ENCODE data around the gene AQP12B.
"Not testable (repeated sequence)": the region's sequence is repeated elsewhere in the genome, so short reads cannot be mapped to it uniquely, and the experiment has no call there.

The AQP12B gene

DNA sequence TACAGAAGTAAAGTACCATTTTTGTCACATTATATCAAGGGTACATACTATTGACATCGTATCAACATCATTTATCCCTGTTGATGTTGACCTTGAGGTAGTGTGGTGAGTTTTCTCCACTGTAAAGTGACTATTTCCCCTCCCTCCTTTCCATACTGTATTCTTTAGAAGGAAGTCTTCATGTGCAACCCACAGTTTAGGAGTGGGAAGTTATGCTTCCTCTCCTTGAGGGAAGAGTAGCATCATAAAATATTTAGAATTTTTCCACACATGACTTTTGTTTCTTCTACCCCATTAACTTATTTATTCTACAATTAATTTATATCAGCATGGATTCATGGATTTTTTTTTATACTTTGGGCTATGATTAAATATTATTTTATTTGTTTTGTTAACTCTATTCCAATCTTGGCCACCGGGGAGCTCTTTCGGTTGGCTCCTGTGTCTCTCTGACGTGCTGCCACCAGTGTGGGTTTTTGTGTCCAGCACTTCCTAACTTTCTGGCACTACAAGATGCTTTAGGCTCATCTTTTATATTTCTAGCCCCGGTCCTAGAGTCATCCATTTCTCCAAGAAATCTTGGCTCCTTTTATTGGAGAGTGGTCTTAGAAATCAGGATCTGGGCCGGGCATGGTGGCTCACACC is 19.0 kb downstream of the AQP12B start:
- H3K4me3 ChIP-seq (replicated peaks in 1 of 2; ENCODE audit: low read depth in 2 of 2, low read length in 2 of 2), result no peak overlapping the region
- TF ChIP-seq, protein P1, sequence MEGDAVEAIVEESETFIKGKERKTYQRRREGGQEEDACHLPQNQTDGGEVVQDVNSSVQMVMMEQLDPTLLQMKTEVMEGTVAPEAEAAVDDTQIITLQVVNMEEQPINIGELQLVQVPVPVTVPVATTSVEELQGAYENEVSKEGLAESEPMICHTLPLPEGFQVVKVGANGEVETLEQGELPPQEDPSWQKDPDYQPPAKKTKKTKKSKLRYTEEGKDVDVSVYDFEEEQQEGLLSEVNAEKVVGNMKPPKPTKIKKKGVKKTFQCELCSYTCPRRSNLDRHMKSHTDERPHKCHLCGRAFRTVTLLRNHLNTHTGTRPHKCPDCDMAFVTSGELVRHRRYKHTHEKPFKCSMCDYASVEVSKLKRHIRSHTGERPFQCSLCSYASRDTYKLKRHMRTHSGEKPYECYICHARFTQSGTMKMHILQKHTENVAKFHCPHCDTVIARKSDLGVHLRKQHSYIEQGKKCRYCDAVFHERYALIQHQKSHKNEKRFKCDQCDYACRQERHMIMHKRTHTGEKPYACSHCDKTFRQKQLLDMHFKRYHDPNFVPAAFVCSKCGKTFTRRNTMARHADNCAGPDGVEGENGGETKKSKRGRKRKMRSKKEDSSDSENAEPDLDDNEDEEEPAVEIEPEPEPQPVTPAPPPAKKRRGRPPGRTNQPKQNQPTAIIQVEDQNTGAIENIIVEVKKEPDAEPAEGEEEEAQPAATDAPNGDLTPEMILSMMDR (IDR thresholded peaks at IDR 0.05; ENCODE audit: low read depth, low read length), result peak; percentile 7
- DNase-seq (ENCODE audit: low read depth in 2 of 2), result no peak

DNA sequence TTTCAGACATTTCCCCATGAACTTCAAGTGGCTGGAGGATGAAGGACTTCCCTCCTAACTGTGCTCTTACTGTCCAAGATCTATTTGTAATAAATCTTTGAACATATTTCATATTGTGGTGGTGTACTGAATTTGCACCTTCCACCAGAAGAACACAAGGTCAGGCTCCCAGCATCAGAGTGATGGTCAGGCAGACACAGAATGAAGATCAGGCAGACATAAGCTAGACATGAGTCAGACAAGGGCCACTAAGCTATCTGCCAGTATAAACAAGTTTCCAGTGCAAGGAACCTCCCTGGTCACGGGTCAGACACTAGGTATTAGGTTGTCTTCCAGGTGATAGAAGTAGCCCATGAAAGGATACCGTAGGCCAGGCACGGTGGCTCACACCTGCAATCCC is 20.0 kb downstream of the AQP12B start:
- no peak overlapping the region for H3K4me3 ChIP-seq (replicated peaks in 1 of 2; ENCODE audit: low read depth in 2 of 2, low read length in 2 of 2)
- TF ChIP-seq, protein P1 (IDR thresholded peaks at IDR 0.05; ENCODE audit: low read depth, low read length), result no peak
- peak in 1 of 2 donors; percentile 22 for DNase-seq (ENCODE audit: low read depth in 2 of 2)

DNA sequence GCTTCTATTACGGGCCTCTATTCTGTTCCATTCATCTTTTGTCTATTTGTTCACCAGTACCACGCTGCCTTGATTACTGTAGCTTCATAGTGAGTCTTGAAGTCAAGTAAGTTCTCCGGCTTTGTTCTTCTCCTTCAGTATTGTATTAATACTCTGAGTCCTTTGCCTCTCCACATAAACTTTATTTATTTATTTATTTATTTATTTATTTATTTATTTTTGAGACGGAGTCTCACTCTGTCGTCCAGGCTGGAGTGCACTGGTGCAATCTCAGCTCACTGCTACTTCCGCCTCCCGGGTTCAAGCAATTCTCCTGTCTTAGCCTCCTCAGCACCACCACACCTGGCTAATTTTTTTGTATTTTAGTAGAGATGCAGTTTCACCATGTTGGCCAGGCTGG is 22.8 kb downstream of the AQP12B start:
- not testable (repeated sequence) for H3K4me3 ChIP-seq (replicated peaks in 1 of 2; ENCODE audit: low read depth in 2 of 2, low read length in 2 of 2); DNase-seq (ENCODE audit: low read depth in 2 of 2)

GRCh38 chr2:240655931-240656886 is 26.5 kb downstream of the AQP12B start:
- TF ChIP-seq, protein P1 (IDR thresholded peaks at IDR 0.05; ENCODE audit: low read depth, low read length), result no peak
- DNase-seq (ENCODE audit: low read depth in 2 of 2), result peak; percentile 5 to 39
- no peak overlapping the region for H3K4me3 ChIP-seq (replicated peaks in 1 of 2; ENCODE audit: low read depth in 2 of 2, low read length in 2 of 2)

DNA sequence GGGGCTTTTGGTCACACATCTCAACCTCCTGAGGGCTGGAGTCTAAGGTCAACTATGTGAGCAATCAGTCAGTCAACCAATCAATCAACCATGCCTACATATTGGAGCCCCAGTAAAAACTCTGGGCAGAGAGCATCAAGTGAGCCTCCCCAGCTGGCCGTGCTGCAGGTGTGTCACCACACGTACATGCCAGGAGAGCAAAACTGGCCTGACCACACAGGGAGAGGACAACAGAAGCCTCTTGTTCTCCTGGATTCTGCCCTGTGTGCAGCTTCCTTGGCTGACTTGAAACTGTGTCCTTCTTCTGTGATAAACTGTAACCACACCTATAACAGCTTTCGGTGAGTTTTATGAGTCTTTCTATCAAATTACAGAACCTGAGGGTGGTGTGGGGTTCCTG is 31.5 kb downstream of the AQP12B start:
- H3K4me3 ChIP-seq (replicated peaks in 1 of 2; ENCODE audit: low read depth in 2 of 2, low read length in 2 of 2), result no peak overlapping the region
- no peak for DNase-seq (ENCODE audit: low read depth in 2 of 2)
- TF ChIP-seq, protein P1 (IDR thresholded peaks at IDR 0.05; ENCODE audit: low read depth, low read length), result no peak

DNA sequence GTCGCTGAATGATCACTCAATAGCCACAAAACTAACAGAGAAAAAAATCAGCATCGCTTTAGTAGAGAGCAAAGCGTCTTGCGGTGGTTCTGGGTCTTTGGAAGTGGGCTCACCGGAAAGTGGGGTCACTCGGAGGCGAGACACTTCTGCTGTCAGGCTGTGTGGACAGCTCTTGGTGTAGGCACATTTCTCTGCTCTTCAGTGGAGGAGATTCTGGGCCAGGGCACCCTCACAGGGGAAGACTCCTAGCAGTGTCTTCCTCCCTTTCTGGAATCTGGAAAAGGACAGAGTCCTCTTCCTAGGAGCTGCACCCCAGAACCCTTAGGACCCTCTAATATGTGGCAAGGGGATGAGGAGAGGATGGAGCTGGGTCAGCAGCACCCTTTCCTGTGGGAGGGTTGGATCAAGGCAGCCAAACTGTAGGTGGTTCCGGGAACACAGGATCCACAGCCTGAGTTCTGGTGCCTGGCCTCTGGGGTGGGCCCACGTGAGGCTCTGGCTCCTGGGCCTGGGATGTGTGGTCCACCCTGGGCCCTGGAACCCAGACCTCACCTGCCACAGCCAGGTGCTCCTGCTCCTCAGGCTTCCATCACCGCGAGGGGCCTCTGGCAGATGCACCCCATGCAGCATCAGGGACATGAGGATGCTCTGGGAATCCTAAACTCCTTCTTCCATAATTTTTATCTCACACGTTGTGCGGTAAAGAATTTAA is 32.3 kb downstream of the AQP12B start:
- TF ChIP-seq, protein P1 (IDR thresholded peaks at IDR 0.05; ENCODE audit: low read depth, low read length), result no peak
- no peak overlapping the region for H3K4me3 ChIP-seq (replicated peaks in 1 of 2; ENCODE audit: low read depth in 2 of 2, low read length in 2 of 2)
- DNase-seq (ENCODE audit: low read depth in 2 of 2), result no peak

GRCh38 chr2:240649331-240649730 is 33.4 kb downstream of the AQP12B start:
- no peak overlapping the region for H3K4me3 ChIP-seq (replicated peaks in 1 of 2; ENCODE audit: low read depth in 2 of 2, low read length in 2 of 2)
- TF ChIP-seq, protein P1 (IDR thresholded peaks at IDR 0.05; ENCODE audit: low read depth, low read length), result no peak
- DNase-seq (ENCODE audit: low read depth in 2 of 2), result no peak

Data from cardiac fibroblast (primary cell).